ENCODE data around the gene CPNE9.

- TF ChIP-seq EZH2 (IDR thresholded peaks at IDR 0.05; ENCODE audit: borderline replicate concordance, low read length) (no peak), CTCF (IDR thresholded peaks at IDR 0.05; ENCODE audit: low read length) (no peak)
Measured at GRCh38 chr3:9721700-9722060, 18.0 kb downstream of the CPNE9 start.
